NCI-H524 treated with DMSO at 0.1 percent for 48 hours (cell line): ENCODE measurements around the gene IGFL2.
"Not testable (repeated sequence)": the region's sequence is repeated elsewhere in the genome, so short reads cannot be mapped to it uniquely, and the experiment has no call there.

Experiments
- DNase-seq: peaks from one replicate; lab custom pipeline; 2025; lab: John Stamatoyannopoulos, UW

The IGFL2 gene

GRCh38 chr19:46147791-46148288 lies at the start of gene IGFL2:
Gene IGFL2 (plus strand): TSS chr19:46148238. CDS start chr19:46148279, 41 bp downstream.
- no peak for DNase-seq

- DNase-seq = no peak
Measured at GRCh38 chr19:46100344-46100743, 47.7 kb upstream of the IGFL2 start.

- DNase-seq = no peak
Measured at GRCh38 chr19:46101293-46101692, 46.7 kb upstream of the IGFL2 start.

GRCh38 chr19:46102333-46102732 lies 45.7 kb upstream of the IGFL2 start:
- DNase-seq = not testable (repeated sequence)

GRCh38 chr19:46107371-46107770 lies 40.7 kb upstream of the IGFL2 start:
- DNase-seq = no peak

GRCh38 chr19:46109876-46110275 lies 38.2 kb upstream of the IGFL2 start:
- DNase-seq = no peak

- DNase-seq = no peak
Measured at GRCh38 chr19:46111376-46111775, 36.7 kb upstream of the IGFL2 start.

GRCh38 chr19:46112527-46112926 lies 35.5 kb upstream of the IGFL2 start:
- no peak for DNase-seq

- no peak for DNase-seq
Measured at GRCh38 chr19:46113726-46114125, 34.3 kb upstream of the IGFL2 start.

- no peak for DNase-seq
Measured at GRCh38 chr19:46115396-46116106, 32.5 kb upstream of the IGFL2 start.

- no peak for DNase-seq
Measured at GRCh38 chr19:46116121-46116520, 31.9 kb upstream of the IGFL2 start.

GRCh38 chr19:46118136-46118535 lies 29.9 kb upstream of the IGFL2 start:
- DNase-seq = no peak

- DNase-seq = no peak
Measured at GRCh38 chr19:46124638-46125115, 23.4 kb upstream of the IGFL2 start, which contains the start of gene IGFL3. Gene IGFL3 (minus strand): TSS chr19:46124688. CDS start chr19:46124649, 39 bp downstream.

- DNase-seq = no peak
Measured at GRCh38 chr19:46125447-46125846, 22.6 kb upstream of the IGFL2 start.

GRCh38 chr19:46126086-46126580 lies 21.9 kb upstream of the IGFL2 start:
- DNase-seq = no peak

GRCh38 chr19:46131485-46132143 lies 16.4 kb upstream of the IGFL2 start:
- no peak for DNase-seq

GRCh38 chr19:46132508-46133100 lies 15.4 kb upstream of the IGFL2 start:
- no peak for DNase-seq

- DNase-seq = no peak
Measured at GRCh38 chr19:46133101-46133627, 14.9 kb upstream of the IGFL2 start.

- no peak for DNase-seq
Measured at GRCh38 chr19:46133777-46134241, 14.2 kb upstream of the IGFL2 start.

- DNase-seq = no peak
Measured at GRCh38 chr19:46134527-46134926, 13.5 kb upstream of the IGFL2 start.

- DNase-seq = no peak
Measured at GRCh38 chr19:46137915-46138473, 10.0 kb upstream of the IGFL2 start.

- DNase-seq = no peak
Measured at GRCh38 chr19:46141421-46141820, 6.6 kb upstream of the IGFL2 start.
